Transverse colon (tissue), 4 donors: ENCODE measurements around the gene KIAA0232. TPM values are rescaled to one million over a fixed set of nuclear protein-coding genes. Genes with fewer than 3 reads are reported as not detected.

Experiments used
- DNase-seq: peaks from one replicate; pipeline ENCODE4 v3.0.0-alpha.2; 2019
- H3K27ac ChIP-seq, 4 donors: fragments of 200-600 bp; sonication (generic); 2 replicates each; pipeline ENCODE4 v1.5.1; 2016 to 2018; ENCODE audit warnings: inconsistent platforms in 4 of 4
- H3K27me3 ChIP-seq: fragments of 200-600 bp; sonication (generic); 2 replicates; pipeline ENCODE4 v1.5.1; 2017; ENCODE audit warnings: inconsistent platforms
- H3K36me3 ChIP-seq, 4 donors: fragments of 200-600 bp; sonication (generic); 2 replicates each; pipeline ENCODE4 v1.5.1; 2017 to 2019; ENCODE audit warnings: inconsistent platforms in 4 of 4
- H3K4me1 ChIP-seq, 4 donors: fragments of 200-600 bp; sonication (generic); 2 replicates each; pipeline ENCODE4 v1.5.1; 2017 to 2020; ENCODE audit warnings: inconsistent platforms in 4 of 4
- H3K4me3 ChIP-seq, 4 donors: fragments of 200-600 bp; sonication (generic); 1 replicate in 1 of 4; 2 replicates in 3 of 4; pipeline versions ENCODE4 v1.5.1 to v1.6.1; 2017 to 2019; ENCODE audit warnings: inconsistent platforms in 4 of 4
- H3K9me3 ChIP-seq, 2 donors: fragments of 200-600 bp; sonication (generic); 2 replicates each; pipeline ENCODE4 v1.5.1; 2017 to 2019; ENCODE audit warnings: inconsistent platforms in 2 of 2
- EP300 ChIP-seq: sonication (generic); formaldehyde crosslinking; IDR thresholded peaks from one replicate; pipeline ENCODE4 v1.6.1; 2017; ENCODE audit warnings: antibody characterized with exemption, low read depth
- POLR2A ChIP-seq: fragments of 450-650 bp; IDR thresholded peaks from one replicate; pipeline ENCODE4 v1.6.1; 2016; ENCODE audit warnings: antibody characterized with exemption, mild to moderate bottlenecking, moderate library complexity
- POLR2AphosphoS5 ChIP-seq, 3 donors: sonication (generic); formaldehyde crosslinking; IDR thresholded peaks; one replicate each; pipeline ENCODE4 v1.6.1; 2016; ENCODE audit warnings: antibody characterized with exemption in 3 of 3
- WGBS, 2 donors: methylation state at CpG; one replicate each; pipeline ENCODE4 v1.1.5; 2018; ENCODE audit warnings: low coverage in 1 of 2; 5-methylcytosine and 5-hydroxymethylcytosine counted together
- in situ Hi-C, 4 donors: fragments of 200-750 bp; cut with MboI; loops; one replicate each; pipeline versions ENCODE4 v1.15.0 to v1.15.1; 2017; ENCODE audit warnings: low sequenced_read_pairs in 3 of 4, low pct_ligation_motif_present in 1 of 4, low pct_unique_long_range_greater_than_20kb in 1 of 4
- intact Hi-C: fragments of 100-400 bp; cut with DNase I; formaldehyde crosslinking; loops from one replicate; pipeline ENCODE4 v1.15.1; 2023; ENCODE audit warnings: low total_unique reads
- total RNA-seq, 4 donors: library from RNA; depleted of rRNA; stranded (reverse); fragments of >200 nt; gene quantifications; one replicate each; pipeline ENCODE4 v1.1.0, GENCODE V29; 2016
- TF ChIP-seq, protein P1 (sequence below), 5 experiments: fragments of 200-600 bp in 3 of 5; fragments of 450-650 bp in 2 of 5; sonication (generic) in 3 of 5; IDR thresholded peaks; 1 replicate in 2 of 5; 2 replicates in 3 of 5; pipeline ENCODE4 v1.5.1; 2016 to 2017; ENCODE audit warnings: antibody characterized with exemption in 5 of 5, inconsistent platforms in 3 of 5, mild to moderate bottlenecking in 2 of 5, moderate library complexity in 1 of 5

The KIAA0232 gene
- total RNA-seq, 4 donors from 2014 or later, result 17.9 to 83.4 (median 43.0) TPM

DNA sequence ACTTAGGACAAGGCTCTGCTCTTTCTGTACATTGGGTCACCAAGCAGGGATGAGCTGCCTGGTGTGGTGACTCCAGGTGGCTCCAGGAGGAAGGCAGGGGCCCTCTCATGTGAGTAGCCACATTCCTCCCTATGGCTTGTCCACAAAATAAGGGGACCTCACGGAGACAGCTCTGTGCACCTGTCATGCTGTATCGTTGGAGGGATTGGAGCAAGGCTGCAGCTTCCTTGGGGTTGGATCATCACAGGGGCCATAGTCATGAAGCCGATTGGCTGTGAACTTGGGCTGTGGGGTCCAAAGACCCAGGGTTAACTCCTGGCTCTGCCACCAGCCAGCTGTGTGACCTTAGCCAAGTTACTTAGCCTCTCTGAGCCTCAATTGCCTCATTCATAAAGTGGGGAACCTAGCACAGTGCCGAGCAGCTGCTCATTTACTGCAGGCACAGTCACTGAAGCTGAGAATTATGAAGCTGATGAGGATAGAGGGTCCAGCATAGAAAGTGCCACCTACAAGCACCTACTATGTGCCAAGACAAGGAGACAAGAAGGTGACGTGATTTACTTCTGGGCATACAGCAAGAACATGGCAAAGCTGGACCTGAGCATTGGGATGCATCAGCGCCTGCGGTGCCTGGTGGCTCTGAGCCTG is 11.8 kb upstream of the KIAA0232 start:
- H3K27me3 ChIP-seq, result no peaks in the 10 kb centered on the region
- WGBS, 2 donors, result 73 to 80% methylated on average over 4 to 7 of the region's 7 CpGs
- TF ChIP-seq POLR2AphosphoS5 (IDR thresholded peaks at IDR 0.05) (no peak), POLR2A (no peak), EP300 (no peak)
- TF ChIP-seq, protein P1, sequence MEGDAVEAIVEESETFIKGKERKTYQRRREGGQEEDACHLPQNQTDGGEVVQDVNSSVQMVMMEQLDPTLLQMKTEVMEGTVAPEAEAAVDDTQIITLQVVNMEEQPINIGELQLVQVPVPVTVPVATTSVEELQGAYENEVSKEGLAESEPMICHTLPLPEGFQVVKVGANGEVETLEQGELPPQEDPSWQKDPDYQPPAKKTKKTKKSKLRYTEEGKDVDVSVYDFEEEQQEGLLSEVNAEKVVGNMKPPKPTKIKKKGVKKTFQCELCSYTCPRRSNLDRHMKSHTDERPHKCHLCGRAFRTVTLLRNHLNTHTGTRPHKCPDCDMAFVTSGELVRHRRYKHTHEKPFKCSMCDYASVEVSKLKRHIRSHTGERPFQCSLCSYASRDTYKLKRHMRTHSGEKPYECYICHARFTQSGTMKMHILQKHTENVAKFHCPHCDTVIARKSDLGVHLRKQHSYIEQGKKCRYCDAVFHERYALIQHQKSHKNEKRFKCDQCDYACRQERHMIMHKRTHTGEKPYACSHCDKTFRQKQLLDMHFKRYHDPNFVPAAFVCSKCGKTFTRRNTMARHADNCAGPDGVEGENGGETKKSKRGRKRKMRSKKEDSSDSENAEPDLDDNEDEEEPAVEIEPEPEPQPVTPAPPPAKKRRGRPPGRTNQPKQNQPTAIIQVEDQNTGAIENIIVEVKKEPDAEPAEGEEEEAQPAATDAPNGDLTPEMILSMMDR (IDR thresholded peaks at IDR 0.05), result no peak
- H3K4me1 ChIP-seq, result peaks cover 16 to 68% (median 48%) of the 10 kb centered on the region in 4 donors
- no peaks in the 10 kb centered on the region for H3K9me3 ChIP-seq
- H3K4me3 ChIP-seq, result no peak overlapping the region
- no peak for DNase-seq
- peak overlapping the region in 3 of 4 donors; percentile 38 to 82 (median 70) for H3K27ac ChIP-seq
- H3K36me3 ChIP-seq, result no peaks in the 10 kb centered on the region
- intact Hi-C loops (no loop called here), in situ Hi-C loops (no loop called here)

DNA sequence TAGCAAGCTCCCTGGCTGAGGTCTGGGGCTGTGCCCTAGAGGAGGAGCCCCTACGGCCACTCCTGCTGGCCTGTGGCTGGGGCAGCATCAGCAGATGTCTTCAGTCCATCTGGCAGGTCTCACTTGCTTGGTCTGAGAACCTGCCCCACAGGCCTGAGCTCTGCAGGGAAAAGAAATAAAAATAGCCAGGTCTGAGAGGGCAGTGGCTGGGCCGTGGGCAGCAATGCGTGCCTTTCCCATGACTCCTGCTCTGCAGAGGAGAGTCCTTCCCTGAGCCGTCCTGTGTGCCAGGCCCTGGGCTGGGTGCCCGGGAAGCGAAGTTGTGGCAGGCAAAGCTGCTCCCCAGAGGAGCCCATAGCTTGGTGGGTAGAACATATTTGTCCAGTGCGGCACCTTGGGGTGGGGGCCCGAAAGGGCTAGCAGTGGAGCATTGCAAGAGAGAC is 11.3 kb upstream of the KIAA0232 start:
- Histone ChIP-seq H3K9me3 (no peaks in the 10 kb centered on the region), H3K27me3 (no peaks in the 10 kb centered on the region), H3K4me1 (peaks cover 16 to 68% (median 48%) of the 10 kb centered on the region in 4 donors), H3K36me3 (no peaks in the 10 kb centered on the region), H3K27ac (peak overlapping the region in 2 of 4 donors; percentile 38 to 82), H3K4me3 (no peak overlapping the region)
- 70 to 72% methylated on average over 2 to 8 of the region's 8 CpGs for WGBS, 2 donors
- DNase-seq, result no peak
- intact Hi-C loops (no loop called here), in situ Hi-C loops (no loop called here)
- no peak for TF ChIP-seq EP300
- TF ChIP-seq POLR2AphosphoS5 (IDR thresholded peaks at IDR 0.05), result no peak
- TF ChIP-seq, protein P1 (IDR thresholded peaks at IDR 0.05), result no peak
- no peak for TF ChIP-seq POLR2A

DNA sequence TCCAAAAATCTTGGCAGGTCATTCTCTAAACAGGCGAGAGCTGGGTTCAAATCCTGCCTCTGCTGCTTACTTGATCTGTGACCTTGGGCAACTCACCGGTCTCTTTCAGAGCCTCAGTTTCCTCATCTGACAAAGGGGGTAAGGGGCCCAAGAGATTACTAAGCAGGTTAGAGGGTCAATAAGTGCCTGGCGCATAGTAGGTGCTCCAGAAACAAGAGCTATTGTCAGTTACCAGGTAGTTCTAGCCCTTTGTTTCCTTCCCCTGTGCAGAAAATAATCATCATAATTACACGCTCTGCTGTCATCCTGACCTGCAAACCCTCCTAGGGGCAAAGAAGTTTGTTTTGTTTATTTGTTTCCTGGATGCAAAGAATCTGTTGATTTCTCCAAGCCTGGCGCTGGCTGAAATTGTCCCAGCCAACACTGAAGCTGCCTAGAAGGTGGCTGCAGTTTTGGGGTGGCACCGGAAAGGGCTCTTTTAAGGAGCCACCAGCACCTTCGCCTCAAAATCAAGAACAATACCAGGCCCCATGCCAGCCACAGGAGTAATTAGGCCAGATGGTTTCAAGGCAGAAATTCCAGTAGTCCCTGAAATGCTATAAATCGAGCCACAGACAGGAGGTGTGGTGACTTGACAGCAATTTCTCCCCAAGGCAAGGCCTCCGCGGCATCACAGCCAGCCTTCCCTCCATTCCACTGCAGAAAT is 10.2 kb upstream of the KIAA0232 start:
- DNase-seq, result peak; percentile 72
- no peaks in the 10 kb centered on the region for H3K27me3 ChIP-seq
- H3K36me3 ChIP-seq, result no peaks in the 10 kb centered on the region
- no peak overlapping the region for H3K4me3 ChIP-seq
- peak in 1 of 3 donors; percentile 8 for TF ChIP-seq POLR2AphosphoS5 (IDR thresholded peaks at IDR 0.05)
- TF ChIP-seq EP300, result no peak
- H3K4me1 ChIP-seq, result peaks cover 16 to 65% (median 45%) of the 10 kb centered on the region in 4 donors
- H3K9me3 ChIP-seq, result no peaks in the 10 kb centered on the region
- peak overlapping the region; percentile 45 to 82 (median 66) for H3K27ac ChIP-seq
- intact Hi-C loops (no loop called here), in situ Hi-C loops (no loop called here)
- 46% methylated on average over 10 of the region's 10 CpGs; no CpG with 5 or more reads in 1 of the 2 donors for WGBS, 2 donors

DNA sequence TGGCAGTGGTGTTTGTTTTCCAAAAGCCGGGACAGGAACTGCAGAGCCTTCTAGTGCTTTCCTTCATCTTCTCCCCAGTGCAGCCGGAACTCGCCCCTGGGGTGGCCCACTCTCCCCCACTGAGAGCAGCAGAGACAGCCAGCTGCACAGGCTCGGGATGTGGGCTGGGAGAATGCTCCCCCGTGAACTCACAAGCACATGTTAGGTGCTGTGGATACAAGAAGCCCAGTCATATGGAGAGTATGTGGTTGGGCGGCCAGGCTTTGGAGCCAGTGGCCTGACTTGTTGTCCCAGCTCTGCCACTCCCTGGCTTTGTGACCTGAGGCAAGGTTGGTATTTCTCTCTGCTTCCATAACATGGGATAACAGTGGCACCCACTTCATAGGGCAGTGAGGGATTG is 9.4 kb upstream of the KIAA0232 start:
- TF ChIP-seq POLR2A (no peak), POLR2AphosphoS5 (IDR thresholded peaks at IDR 0.05) (no peak), EP300 (no peak)
- TF ChIP-seq, protein P1 (IDR thresholded peaks at IDR 0.05), result no peak
- H3K4me1 ChIP-seq, result peaks cover 13 to 58% (median 39%) of the 10 kb centered on the region in 4 donors
- H3K9me3 ChIP-seq, result no peaks in the 10 kb centered on the region
- H3K4me3 ChIP-seq, result no peak overlapping the region
- WGBS, 2 donors, result 58% methylated on average over 4 of the region's 6 CpGs; no CpG with 5 or more reads in 1 of the 2 donors
- no peaks in the 10 kb centered on the region for H3K36me3 ChIP-seq
- no peak for DNase-seq
- in situ Hi-C loops, result no loop called here
- H3K27me3 ChIP-seq, result no peaks in the 10 kb centered on the region
- intact Hi-C loops, result no loop called here
- H3K27ac ChIP-seq, result peak overlapping the region; percentile 45 to 82 (median 66)
